Germinal center (tissue), 1 donor: Measurements from ENCODE around the gene ICA1.

ENCODE experiments used
- DNase-seq: peaks from one replicate; pipeline ENCODE4 v3.0.0; 2012; ENCODE audit warnings: mixed read lengths, low spot score

ICA1 gene

DNA sequence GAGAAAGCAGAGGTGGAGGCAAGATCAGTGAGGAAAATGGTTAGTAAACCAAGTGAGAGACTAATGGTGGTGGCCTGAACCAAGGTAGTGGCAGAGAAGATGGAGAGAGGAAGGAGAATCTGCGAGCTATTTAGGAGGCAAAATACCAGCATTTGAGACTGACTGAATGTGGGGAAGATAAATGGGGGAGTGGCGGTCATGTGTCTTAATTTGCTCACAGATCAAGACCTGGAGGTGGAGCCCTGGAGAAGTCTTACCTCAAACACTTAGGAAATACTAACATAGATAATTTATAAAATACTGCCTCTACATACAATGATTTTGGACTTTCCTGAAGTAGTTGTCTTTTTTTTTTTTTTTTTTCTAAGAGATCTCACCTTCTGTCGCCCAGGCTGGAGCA, 34.7 kb downstream of the ICA1 start:
- no peak for DNase-seq

DNA sequence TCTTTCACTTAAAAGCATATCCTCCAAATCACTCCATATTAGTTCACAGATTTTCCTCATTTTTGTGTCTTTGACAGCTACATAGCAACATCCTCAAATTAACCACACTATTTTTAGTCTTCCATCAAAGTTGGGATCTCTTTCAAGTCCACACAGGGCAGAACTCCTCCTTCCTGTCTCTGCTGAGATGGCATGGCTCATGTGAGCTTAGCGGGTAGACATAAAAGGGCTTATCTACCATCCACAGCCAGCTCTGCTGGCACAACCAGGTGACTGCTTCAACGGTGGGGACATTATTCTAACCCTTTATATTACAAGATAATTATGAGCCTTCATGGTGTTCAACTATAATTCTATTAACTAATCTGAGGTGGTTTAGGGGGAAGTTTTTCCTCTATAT, 35.5 kb downstream of the ICA1 start:
- no peak for DNase-seq

DNA sequence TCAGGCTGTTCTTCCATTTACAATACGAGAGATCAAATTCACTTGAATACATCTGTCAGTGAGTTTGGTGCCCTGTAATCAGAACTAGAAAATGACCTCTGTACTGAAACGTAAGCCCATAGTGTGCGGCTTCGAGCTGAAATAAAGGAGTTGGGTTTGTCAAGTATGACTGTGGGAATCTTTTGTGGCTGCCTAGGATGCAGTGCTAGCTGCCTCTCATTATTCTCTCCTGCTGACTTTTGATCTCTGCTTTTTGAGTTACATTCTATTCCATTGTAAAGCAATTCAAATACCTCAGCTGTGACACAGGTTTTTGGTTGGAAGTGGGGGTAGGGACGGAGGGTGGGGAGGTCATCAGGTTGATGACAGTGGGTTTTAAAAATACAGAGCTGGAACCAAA, 40.4 kb downstream of the ICA1 start:
- no peak for DNase-seq

DNA sequence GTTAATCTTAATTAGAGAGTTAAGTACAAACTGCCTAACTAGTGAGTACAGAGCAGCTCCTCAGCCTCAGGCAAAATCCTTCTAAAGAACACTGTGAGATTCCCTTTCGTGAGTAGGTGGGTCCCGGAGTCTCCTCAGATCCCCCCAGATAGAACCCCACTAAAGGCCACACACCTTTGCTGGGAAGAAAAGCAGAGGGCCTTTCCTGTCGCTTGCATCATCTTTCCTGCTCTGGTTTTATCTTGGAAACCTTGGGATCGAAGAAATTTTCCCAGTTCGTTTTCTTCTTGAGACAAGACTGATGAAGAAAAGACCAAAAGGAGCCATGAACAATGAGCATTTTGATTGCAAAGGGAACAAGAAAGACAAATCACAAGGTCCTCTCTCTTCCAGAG, 40.9 kb downstream of the ICA1 start:
- DNase-seq = no peak

DNA sequence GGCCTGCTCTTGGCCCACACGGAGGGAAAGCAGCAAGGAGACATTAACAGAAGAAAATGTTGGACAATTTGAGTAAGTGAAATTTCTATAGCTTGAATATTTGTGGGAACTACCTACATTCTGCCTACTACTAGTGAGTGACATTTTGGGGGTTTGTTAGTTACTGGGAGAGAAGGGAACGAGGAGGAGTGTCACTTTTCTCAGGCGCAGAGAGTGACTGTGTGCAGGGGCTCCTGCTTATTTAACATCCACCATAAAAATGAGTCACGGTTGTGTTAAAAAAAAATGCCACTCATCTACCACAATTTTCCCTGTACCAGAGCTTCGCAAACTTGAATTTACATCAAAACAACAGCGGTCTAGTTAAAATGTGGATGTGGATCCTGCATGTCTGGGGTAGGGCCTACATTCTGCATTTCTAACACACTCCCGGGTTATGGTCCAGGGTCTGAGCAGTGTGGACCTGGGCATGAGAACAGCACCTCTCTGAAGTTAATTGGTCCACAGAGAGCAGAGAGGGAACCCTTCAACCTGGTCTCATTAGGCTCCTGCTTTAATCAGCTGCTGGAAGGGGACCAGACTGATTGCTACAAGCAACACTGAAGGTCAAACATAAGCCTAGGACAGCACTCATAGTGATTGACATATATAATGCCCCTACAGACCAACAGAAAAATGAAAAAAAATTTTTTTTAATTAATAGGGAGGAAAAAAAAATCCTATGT, 41.4 kb downstream of the ICA1 start:
- no peak for DNase-seq

DNA sequence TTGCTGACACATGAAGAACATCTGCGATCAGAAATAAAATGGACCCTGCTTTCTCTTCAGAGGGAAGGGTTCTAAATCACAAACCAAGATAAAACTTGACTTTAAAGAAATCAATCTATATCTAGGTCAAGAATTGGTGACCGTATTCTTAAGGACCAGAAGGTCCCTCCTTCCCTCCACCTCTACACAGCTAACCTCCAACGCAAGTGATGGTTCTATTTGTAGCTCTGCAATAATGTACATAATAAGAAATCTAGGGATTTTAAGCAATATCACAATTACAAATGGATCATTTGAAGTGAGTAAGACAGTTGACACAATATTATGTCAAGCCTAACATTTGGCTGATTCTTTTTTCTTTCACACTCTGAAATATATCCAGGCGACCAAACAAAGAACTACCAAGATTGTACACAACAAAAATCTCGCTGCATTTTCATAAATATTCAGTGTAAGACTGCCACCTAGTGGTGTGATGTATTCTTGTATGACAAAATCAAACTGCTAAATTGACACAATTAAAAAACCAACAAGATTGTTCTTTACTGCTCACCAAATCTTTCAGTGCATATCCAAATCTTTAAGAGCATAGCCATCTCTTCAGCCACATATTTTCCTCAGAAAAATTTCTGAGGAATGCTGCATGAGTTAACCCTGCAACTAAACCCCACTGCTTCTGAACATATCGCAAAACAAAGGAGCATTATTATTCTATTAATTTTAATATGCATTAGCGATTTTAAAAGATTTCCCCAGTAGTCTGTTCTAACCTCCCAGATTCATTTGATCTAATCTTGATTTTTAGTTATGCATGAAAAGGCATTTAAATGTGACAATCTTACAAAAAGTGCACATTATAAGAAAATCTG, 44.5 kb downstream of the ICA1 start:
- DNase-seq = peak; percentile 43

DNA sequence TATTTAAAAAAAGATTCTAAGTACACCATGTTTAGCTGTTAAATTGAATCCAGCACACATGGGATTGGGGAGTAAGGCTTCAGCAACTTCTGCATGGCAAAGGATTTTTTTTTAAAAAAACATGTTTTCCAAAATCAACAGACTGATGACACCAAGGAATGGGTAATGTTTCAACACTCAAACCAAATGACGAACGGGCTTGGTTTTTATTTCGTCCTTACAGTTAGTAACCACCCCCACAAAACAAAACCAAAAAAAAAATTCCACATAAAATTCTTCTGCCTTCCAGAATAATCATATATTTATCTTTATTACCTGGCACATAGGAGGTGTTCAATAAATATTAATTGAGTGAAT, 45.7 kb downstream of the ICA1 start:
- no peak for DNase-seq

DNA sequence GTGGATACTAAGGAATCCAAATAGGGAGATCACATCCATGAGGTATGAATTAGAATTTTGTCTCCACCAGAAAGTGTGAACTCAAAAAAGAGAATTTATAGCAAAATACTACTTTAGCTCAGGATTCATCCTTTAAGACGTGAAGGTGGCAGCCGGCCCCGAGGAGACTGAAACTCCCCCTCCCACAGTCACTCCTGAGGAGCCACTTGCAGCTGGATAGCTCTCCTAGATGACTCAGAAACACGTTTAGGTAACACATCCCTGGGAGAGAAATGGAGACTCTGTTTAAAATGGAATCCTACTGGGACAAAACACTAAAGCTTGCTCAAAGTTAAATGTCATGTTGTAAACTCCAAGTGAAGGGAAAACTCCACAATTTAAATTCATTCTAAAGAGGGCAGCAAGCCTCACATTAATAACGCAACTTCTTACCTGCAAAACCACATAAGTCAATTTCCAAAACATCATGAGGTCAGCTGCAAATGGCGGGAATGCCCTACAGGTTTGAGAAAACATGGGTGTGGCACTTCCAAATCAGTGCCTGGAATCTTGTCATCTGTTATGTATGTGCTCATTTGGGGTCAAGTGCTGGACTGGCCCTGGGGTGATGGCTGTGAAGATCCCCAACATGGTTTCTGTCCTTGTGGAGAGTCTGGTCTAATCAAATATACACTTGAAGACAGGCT, 46.2 kb downstream of the ICA1 start:
- no peak for DNase-seq

DNA sequence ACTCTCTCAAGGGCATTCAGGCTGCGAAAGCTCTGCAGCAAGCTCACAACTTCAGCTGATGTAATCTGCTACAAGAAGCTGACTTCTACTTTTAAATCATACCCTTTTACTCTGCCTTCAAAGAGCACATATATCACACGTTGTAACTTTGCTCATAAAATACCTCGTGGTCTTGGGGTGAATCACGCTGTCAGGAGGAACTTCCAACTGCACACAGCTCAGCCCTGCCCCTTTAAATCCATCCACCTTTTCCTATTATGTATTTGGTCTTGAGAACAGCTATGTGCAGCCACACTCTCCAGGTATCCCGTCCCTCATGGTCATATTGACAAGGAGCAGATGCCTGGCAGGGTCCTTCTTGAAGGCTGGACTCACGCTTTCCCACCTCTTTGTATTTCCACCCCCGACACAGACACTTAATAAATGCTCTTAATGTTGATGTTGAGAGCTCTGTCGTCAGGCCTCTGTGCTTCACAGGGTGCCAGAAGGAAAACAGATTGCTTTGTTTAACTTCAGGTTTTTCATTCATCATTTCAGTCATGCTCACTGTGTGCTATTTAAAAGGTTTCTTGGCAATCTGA, 47.6 kb downstream of the ICA1 start:
- DNase-seq = no peak

DNA sequence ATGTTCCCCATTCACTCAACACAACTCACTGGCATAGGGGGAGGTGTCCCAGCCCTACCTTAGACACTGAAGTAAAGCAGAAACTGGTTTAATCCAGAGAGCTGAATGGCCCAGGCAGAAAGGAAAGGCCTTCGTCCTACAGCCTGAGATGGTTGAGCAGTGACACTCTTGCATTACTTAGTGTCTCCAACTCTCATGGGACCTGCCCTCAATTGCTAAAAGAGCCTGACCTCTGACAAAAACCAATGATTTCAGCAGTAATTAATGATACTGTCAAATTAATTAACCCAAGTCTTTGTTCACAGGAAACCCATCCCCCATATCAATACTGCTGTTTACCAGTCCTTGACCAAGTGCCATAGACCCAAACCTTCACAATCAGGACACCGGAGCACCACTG, 48.6 kb downstream of the ICA1 start:
- DNase-seq = no peak

DNA sequence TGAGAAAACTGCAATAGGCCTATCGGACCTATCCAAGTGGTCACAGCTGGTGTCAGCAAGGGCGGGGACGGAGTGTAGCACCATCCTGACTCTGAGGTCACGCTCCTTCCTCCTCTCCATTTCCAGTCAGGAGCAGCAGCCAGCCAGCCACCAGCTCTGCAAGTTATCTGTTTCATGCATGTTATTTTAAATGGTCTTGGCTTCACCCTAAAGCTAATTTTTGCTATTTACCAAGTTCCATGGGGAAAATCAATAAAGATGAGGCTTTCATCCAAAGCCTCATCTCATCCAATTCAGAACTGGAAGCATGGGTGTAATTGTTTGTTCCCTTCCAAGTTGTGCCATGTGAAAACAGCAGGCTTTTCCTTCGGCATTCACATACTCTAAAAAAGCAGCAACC, 49.3 kb downstream of the ICA1 start:
- DNase-seq = no peak

DNA sequence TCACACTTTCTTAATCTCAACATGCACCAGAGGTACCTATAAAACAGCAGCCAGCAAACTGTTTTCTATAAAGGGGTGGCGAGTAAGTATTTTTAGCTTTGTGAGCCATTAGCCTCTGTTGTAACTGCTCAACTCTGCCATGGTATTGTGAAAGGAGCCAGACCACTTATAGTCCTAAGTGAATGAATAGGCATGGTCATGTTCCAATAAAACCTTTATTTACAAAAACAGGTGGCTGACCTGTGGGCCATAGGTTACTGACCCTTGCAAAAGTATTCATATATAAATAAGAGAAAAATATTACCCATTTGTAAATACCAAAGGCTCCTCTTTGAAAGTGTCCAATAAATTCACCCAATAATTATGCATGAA, 50.3 kb downstream of the ICA1 start:
- DNase-seq = no peak

DNA sequence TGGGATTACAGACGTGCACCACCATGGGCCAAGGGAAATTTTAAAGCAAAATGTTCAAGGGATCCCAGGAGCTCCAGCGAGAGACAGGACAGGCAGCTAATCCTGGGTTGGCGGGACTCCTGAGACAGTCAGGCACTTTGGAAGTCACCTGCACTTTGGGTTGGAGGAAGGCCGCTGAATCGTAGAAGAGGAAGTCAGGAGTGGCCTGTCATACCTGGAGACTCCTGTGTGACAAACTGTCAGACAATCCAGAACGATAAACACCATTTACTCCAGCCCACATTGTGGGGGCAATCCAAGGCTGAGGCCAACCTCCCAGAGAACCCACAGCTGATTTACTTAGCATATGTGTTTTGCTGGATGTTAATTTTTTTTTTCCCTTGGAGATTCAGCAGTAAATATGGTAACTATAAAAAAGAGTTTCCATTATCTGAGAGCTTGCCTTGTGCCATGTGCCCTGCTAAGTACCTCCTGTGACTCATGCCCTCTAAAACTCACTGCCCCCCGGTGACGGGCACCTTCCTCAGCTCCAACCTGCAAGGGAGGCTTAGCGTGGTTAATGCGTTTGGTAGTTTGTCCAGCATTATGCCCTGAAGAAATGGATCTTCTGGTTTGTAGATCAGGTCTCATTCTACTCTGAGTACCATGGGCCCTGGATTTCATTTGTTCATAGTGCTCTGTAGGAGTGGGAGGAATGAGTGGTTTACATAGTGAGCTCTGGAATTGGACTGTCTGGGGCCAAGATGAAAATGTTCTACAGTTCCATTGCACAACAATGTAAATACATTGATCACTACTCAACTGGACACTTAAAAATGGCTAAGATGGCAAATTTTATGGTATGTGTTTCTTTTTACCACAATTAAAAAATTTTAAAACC, 50.9 kb downstream of the ICA1 start:
- DNase-seq = no peak

DNA sequence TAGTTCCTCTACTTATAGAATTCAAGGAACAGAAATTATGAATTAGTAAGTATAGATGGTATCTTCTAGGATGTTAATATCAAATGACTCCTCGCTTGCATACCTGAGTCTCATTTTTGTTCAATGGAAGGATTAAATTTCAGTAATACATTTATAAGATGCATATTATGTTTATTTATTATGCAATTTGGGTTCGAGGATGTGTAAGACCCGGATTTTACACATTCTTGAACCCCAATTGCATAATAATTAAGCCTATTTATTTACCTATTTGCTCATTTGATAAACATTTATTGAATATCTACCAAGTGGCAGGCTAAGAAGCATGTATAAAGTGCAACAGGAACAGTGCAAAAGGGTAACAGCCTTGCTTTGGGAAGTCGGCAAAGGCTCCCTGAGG, 52.6 kb downstream of the ICA1 start:
- DNase-seq = no peak

DNA sequence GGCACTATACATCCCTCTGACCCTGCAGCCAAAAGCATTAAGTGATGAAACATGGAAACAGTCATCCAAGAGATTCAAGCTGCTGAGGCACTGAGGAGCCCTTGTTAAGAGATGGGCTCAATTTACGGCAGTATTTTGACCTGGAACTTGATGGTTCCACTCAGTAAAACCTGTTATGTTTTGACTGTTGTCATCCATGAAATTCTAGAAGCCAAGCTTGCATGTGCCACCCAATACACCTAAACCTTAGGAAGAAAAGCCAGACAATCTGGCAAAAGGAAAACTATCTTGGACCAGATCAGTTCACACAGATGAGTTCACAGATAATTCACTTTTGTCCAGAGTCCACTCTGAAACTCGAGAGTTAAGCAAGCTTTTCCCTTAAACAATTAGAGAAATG, 53.2 kb downstream of the ICA1 start:
- DNase-seq = no peak

DNA sequence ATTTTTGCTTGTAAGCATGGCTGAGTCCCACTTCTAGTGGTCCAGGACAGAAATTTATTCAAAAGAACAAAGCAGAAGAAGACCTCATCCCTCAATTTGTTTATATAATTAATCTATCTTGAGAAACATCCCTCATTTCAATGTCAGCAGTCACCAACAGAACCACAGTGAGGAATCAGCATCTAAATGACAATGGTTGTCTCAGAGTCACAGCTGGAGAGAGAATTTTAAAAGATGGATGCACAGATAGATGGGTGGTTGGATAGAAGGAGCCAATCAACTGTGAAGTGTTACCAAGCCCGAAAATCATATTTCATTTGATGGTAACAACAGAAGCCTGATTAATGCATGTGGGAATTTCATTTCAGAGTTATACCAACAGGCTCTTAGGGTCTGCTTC, 55.0 kb downstream of the ICA1 start:
- no peak for DNase-seq

DNA sequence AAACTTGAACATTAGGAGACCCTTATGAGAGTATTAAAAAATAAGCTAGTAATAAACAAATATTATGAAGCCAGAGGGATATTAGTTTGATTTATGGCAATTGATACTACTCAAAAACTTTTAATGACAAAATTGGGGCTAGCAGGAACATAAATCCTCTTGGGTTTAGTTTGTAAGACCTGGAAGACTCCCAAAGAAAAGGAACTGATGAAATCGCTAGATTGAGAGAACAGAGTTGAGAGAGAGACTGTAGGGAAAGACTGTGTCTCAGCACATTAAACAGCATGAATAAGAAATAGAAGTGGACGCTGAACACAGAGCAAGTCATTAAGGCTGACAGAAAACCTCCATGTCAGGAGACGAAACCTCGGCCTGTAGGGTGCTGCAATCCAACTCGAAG, 56.4 kb downstream of the ICA1 start:
- DNase-seq = no peak

DNA sequence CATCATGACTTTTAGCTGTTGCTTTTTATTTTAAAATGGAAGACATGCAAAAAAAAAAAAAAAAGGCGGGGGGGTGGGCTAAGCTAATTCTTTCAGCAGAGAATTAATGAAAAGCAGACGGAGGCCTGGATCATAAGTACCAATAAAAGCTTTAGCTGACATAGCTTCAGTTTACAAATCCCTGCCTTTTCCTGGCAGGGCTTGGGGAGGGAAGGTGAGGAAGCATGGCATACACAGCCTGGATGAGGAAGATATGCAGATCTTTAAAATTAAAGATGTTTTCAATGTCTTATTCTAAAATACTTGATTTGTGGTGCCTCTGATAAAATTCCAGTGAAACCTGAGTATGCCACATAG, 57.0 kb downstream of the ICA1 start:
- no peak for DNase-seq

DNA sequence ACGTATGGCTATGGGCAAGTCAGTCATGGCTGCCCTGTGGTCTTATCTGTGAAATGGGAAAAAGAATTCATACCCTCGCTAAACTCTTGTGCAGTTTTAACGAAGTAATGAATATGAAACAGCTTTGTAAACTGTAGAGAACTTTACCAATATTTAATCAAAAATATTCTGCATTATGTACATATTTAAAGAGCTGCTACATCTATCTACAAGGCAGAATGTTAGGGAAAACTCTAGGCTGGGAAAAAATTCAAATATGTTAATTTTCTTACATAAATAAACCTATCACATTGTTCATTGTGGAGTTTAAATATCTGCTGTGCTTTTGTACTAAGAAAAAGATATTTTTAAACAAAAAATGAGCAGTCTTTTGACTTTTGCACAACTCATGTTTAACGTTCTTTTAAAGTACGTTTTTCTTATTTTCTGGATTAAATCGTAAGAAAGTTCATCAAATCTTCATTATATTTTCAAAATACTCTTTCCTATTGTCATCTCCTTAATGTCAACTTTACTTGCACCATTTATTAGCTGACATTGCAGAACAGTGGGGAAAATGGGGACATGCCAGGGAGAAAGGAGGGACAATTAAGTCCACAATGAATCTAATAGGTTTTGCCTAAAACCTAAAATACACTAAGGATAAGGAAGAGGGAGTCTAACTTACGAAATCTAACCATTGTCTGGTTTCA, 57.5 kb downstream of the ICA1 start:
- no peak for DNase-seq

DNA sequence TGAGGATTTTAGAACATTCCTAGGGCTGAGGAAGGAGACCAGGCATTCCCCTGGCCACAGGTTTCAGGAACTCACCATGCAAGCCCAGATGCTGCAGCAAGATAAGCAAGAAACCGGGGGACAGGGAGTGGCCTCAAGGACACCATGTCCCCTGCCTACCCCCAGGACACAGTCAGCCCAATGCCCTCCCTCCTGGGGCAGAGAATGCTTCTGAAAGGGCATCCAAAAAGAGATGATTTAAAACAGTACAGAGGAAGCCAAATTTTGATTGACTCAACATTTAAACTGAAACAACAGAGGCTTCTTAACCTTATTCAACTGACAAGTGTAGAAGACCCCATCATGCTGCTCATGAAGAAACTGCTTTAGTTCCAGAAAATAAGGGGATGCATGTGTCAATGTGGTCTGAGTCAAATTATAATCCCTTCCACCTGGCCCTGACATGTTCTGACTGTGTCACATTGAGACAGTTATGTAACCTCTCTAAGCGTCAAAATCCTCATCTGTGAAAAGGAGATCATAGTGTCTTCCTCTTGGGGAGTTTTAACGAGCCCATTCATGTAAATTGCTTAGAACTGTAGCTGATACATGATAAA, 60.0 kb downstream of the ICA1 start:
- DNase-seq = no peak

DNA sequence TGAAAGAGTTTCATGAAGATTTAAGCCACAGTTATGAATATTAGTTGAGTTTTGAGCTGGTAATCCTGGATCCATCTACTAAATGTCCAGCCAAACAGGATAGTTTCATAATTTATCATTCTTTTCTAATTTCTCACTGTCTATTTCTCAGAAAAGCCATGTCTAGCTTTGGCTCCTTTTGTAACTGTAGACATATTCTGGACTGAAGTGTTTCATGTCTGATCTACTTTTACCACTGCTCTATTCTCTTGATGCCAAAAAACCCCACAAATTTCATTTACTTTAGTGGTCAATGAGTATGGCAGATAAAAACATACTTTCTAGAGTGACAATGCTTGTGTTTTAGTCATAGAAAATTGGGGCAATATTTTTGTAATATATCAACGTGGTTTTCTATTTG, 61.2 kb downstream of the ICA1 start:
- no peak for DNase-seq
